GM12878 (cell line): ENCODE measurements around the gene MRPS15. TPM values are rescaled to one million over a fixed set of nuclear protein-coding genes. Genes with fewer than 3 reads are reported as not detected.

Source experiments
- ATAC-seq: fragments of 200-7000 bp; cut with Tn5 transposase; 3 replicates; pipeline ENCODE4 v1.9.1; 2020; ENCODE audit warnings: mild to moderate bottlenecking, moderate library complexity
- BruUV-seq: library from RNA; stranded (reverse); fragments of 400-500 nt; replicated peaks from 2 replicates; lab custom pipeline; 2021; lab: Mats Ljungman, UMichigan
- CTCF ChIA-PET: fragments of 300-600 bp; sonication (Branson Sonifier 250); formaldehyde crosslinking; extraction: SDS; loops from one replicate; lab custom pipeline; 2021; ENCODE audit warnings: inconsistent platforms; lab: Yijun Ruan, JAX
- POLR2A ChIA-PET: fragments of 350-600 bp; formaldehyde crosslinking; extraction: SDS; loops from one replicate; lab custom pipeline; 2021; ENCODE audit warnings: inconsistent platforms; lab: Charles Lee
- RAD21 ChIA-PET: fragments of 300-600 bp; sonication (Branson Sonifier 250); formaldehyde crosslinking; loops from one replicate; lab custom pipeline; 2023; ENCODE audit warnings: antibody characterized with exemption; ENCODE audit not compliant: unreplicated experiment; lab: Charles Lee
- SMC1A ChIA-PET: fragments of 300-600 bp; sonication (Branson Sonifier 250); formaldehyde crosslinking; loops from one replicate; lab custom pipeline; 2023; ENCODE audit not compliant: unreplicated experiment, uncharacterized antibody; lab: Charles Lee
- DNase-seq: peaks from one replicate; pipeline ENCODE4 v3.0.0-alpha.2; 2011; ENCODE audit warnings: low read depth, low spot score
- FAIRE-seq: peaks from 3 replicates; lab custom pipeline; 2011; peaks lifted over from hg19 to GRCh38; lab: Jason Lieb, UNC
- H2AFZ ChIP-seq: 2 replicates; pipeline ENCODE4 v1.6.0; 2011; ENCODE audit warnings: low read depth, low read length, control low read depth; ENCODE audit not compliant: control insufficient read depth
- H3K27ac ChIP-seq: 2 replicates; pipeline ENCODE4 v1.5.1; 2011; ENCODE audit warnings: control low read depth; ENCODE audit not compliant: control insufficient read depth, insufficient read depth
- H3K27me3 ChIP-seq, 2 experiments: replicated peaks in 1 of 2; 2 replicates each; pipeline versions ENCODE4 v1.6.0 to v1.6.1; 2011; ENCODE audit warnings: low read length in 1 of 2; ENCODE audit not compliant: control insufficient read depth in 2 of 2, insufficient read depth in 2 of 2
- H3K36me3 ChIP-seq, 2 experiments: 2 replicates each; pipeline ENCODE4 v1.5.1; 2011; ENCODE audit warnings: low read length in 1 of 2; ENCODE audit not compliant: control insufficient read depth in 2 of 2, insufficient read depth in 2 of 2
- H3K4me1 ChIP-seq: 2 replicates; pipeline ENCODE4 v1.6.1; 2011; ENCODE audit warnings: mild to moderate bottlenecking, low read length, moderate library complexity, mixed read lengths; ENCODE audit not compliant: control insufficient read depth, insufficient read depth
- H3K4me2 ChIP-seq: 2 replicates; pipeline ENCODE4 v1.6.0; 2011; ENCODE audit warnings: control low read depth; ENCODE audit not compliant: control insufficient read depth, insufficient read depth
- H3K4me3 ChIP-seq: fragments of 200-600 bp; sonication (generic); 2 replicates; pipeline ENCODE4 v1.5.1; 2016
- H3K79me2 ChIP-seq: 2 replicates; pipeline ENCODE4 v1.6.0; 2011; ENCODE audit warnings: low read length; ENCODE audit not compliant: control insufficient read depth, insufficient read depth
- H3K9ac ChIP-seq: 2 replicates; pipeline ENCODE4 v1.8.0; 2011; ENCODE audit warnings: low read length, control low read depth, mixed read lengths; ENCODE audit not compliant: control insufficient read depth, insufficient read depth
- H3K9me3 ChIP-seq: replicated peaks from 3 replicates; pipeline ENCODE4 v1.5.1; 2011; ENCODE audit warnings: mild to moderate bottlenecking, low read length; ENCODE audit not compliant: control insufficient read depth, insufficient read depth
- H4K20me1 ChIP-seq: 2 replicates; pipeline ENCODE4 v1.6.0; 2011; ENCODE audit not compliant: control insufficient read depth, insufficient read depth
- CHD4 ChIP-seq: fragments of 200-600 bp; sonication (generic); IDR thresholded peaks from 2 replicates; pipeline ENCODE4 v1.6.1; 2016; ENCODE audit warnings: mild to moderate bottlenecking
- EGR1 ChIP-seq, 2 experiments: IDR thresholded peaks; 1 replicate in 1 of 2; 2 replicates in 1 of 2; pipeline ENCODE4 v1.6.1; 2011 to 2012; ENCODE audit warnings: low read depth in 2 of 2, low read length in 2 of 2, borderline replicate concordance in 1 of 2, mild to moderate bottlenecking in 1 of 2, moderate library complexity in 1 of 2
- HDAC2 ChIP-seq: fragments of 200-600 bp; sonication (generic); IDR thresholded peaks from 2 replicates; pipeline ENCODE4 v1.6.1; 2017
- IRF4 ChIP-seq: IDR thresholded peaks from 2 replicates; pipeline ENCODE4 v1.6.1; 2011; ENCODE audit warnings: low read depth, low read length
- MAX ChIP-seq: IDR thresholded peaks from 2 replicates; pipeline ENCODE4 v1.6.1; 2012; ENCODE audit warnings: low read depth, low read length, improper control_type of control experiment
- MEF2B ChIP-seq: fragments of 450-650 bp; IDR thresholded peaks from 2 replicates; pipeline ENCODE4 v1.6.1; 2018; ENCODE audit warnings: mild to moderate bottlenecking, moderate library complexity; ENCODE audit not compliant: partially characterized antibody, poor library complexity, severe bottlenecking
- MXI1 ChIP-seq: fragments of 150-350 bp; IDR thresholded peaks from 2 replicates; pipeline ENCODE4 v1.6.1; 2011; ENCODE audit warnings: low read depth, mild to moderate bottlenecking, inconsistent platforms, low read length, improper control_type of control experiment
- NBN ChIP-seq: fragments of 450-650 bp; IDR thresholded peaks from 2 replicates; pipeline ENCODE4 v1.6.1; 2016
- RB1 ChIP-seq: fragments of 450-650 bp; formaldehyde crosslinking; IDR thresholded peaks from 2 replicates; pipeline ENCODE4 v1.6.1; 2017; ENCODE audit warnings: mild to moderate bottlenecking, borderline replicate concordance
- RFX5 ChIP-seq: IDR thresholded peaks from 2 replicates; pipeline ENCODE4 v1.6.1; 2011; ENCODE audit warnings: low read depth, low read length, improper control_type of control experiment
- SREBF2 ChIP-seq: IDR thresholded peaks from 2 replicates; pipeline ENCODE4 v1.6.1; 2012; ENCODE audit warnings: mild to moderate bottlenecking, low read length
- USF2 ChIP-seq: IDR thresholded peaks from 2 replicates; pipeline ENCODE4 v1.6.1; 2011; ENCODE audit warnings: low read depth, low read length, improper control_type of control experiment, borderline replicate concordance
- ZBTB11 ChIP-seq: fragments of 450-650 bp; formaldehyde crosslinking; IDR thresholded peaks from 2 replicates; pipeline ENCODE4 v1.5.0; 2022; ENCODE audit warnings: mild to moderate bottlenecking, missing genetic modification characterization
- ZBTB33 ChIP-seq: fragments of 450-650 bp; IDR thresholded peaks from 2 replicates; pipeline ENCODE4 v1.6.1; 2017; ENCODE audit warnings: mild to moderate bottlenecking
- ZNF24 ChIP-seq: fragments of 450-650 bp; IDR thresholded peaks from 2 replicates; pipeline ENCODE4 v1.6.1; 2017; ENCODE audit warnings: antibody characterized with exemption, mild to moderate bottlenecking
- ZNF274 ChIP-seq: IDR thresholded peaks from one replicate; pipeline ENCODE4 v1.8.0; 2011; ENCODE audit not compliant: insufficient read length, insufficient read depth
- ZNF622 ChIP-seq: fragments of 450-650 bp; IDR thresholded peaks from 2 replicates; pipeline ENCODE4 v1.6.1; 2017; ENCODE audit warnings: mild to moderate bottlenecking, inconsistent platforms
- WGBS: methylation state at CpG from one replicate; pipeline ENCODE4 v1.1.6; 2016; ENCODE audit warnings: low lambda C conversion rate; ENCODE audit not compliant: insufficient replicate concordance, insufficient coverage; ENCODE audit errors: missing lambda C conversion rate; 5-methylcytosine and 5-hydroxymethylcytosine counted together
- in situ Hi-C: fragments of 300-500 bp; cut with MboI; formaldehyde crosslinking; loops from 9 replicates; pipeline ENCODE4 v1.14.3; 2018; ENCODE audit warnings: mixed read lengths
- intact Hi-C: fragments of 100-400 bp; cut with micrococcal nuclease; formaldehyde crosslinking; loops from one replicate; pipeline ENCODE4 v1.14.2; 2022; ENCODE audit not compliant: unreplicated experiment
- polyA plus RNA-seq, 11 experiments: library from polyadenylated mRNA; depleted of rRNA in 4 of 11; unstranded in 6 of 11; stranded (reverse) in 5 of 11; fragments of >200 nt; fragmentation: Nextera tagmentation in 4 of 11; fragmentation: Illumina TruSeq in 1 of 11; extraction: Ambion mirVana in 4 of 11; extraction: Trizol in 1 of 11; gene quantifications; 1 replicate in 1 of 11; 2 replicates in 10 of 11; pipeline versions ENCODE4 v1.2.1 to v1.2.3, GENCODE V29; 2011 to 2016; ENCODE audit warnings: inconsistent platforms in 2 of 11, missing spikeins in 2 of 11, low read depth in 1 of 11
- total RNA-seq, 4 experiments: library from RNA; depleted of rRNA in 3 of 4; stranded (reverse); fragments of >200 nt in 3 of 4; fragmentation: Illumina TruSeq in 1 of 4; extraction: Trizol in 1 of 4; gene quantifications; 2 replicates each; pipeline versions ENCODE4 v1.2.1 to v1.2.3, GENCODE V29; 2013 to 2021

The MRPS15 gene
- total and polyA plus RNA-seq, 10 of the 15 experiments (the other 5 are each of a cell fraction or from before 2014, with no cell fraction given): 41.1 to 207 (median 107) TPM

- TF ChIP-seq USF2: no peak
- no peak for TF ChIP-seq ZBTB11 (CRISPR knock-in tag)
- TF ChIP-seq CHD4: no peak
- no peak for TF ChIP-seq EGR1 (IDR thresholded peaks at IDR 0.05; ENCODE audit: borderline replicate concordance in 1 of 2, low read depth in 2 of 2, low read length in 2 of 2)
- TF ChIP-seq, all 136 proteins: peak for 0
Observed at GRCh38 chr1:36493524-36493923, 29.3 kb upstream of the MRPS15 start (continued).

GRCh38 chr1:36492491-36492890 is 28.3 kb upstream of the MRPS15 start:
- Histone ChIP-seq H4K20me1 (no peaks in the 10 kb centered on the region; the same call in 1 of the 2 replicates), H3K9ac (no peak overlapping the region), H3K9me3 (no peaks in the 10 kb centered on the region), H3K27me3 (peaks cover 0 to 3% of the 10 kb centered on the region in 2 experiments; a peak in 2 of 4 replicates), H3K4me2 (no peak overlapping the region), H3K27ac (no peak overlapping the region), H3K36me3 (no peaks in the 10 kb centered on the region), H3K4me3 (no peak overlapping the region), H3K79me2 (no peaks in the 10 kb centered on the region), H2AFZ (no peak overlapping the region), H3K4me1 (no peaks in the 10 kb centered on the region; the same call in 1 of the 2 replicates)
- WGBS: 10% methylated on average over 9 of the region's 9 CpGs
- DNase-seq (no peak), ATAC-seq (no peak), FAIRE-seq (no peak)
- intact Hi-C loops (no loop called here), in situ Hi-C loops (no loop called here)
- BruUV-seq: no TSS peak
- ChIA-PET CTCF (no interaction called here), SMC1A (no interaction called here), RAD21 (no interaction called here), POLR2A (no interaction called here)
- no peak for TF ChIP-seq ZNF622
- no peak for TF ChIP-seq HDAC2
- TF ChIP-seq ZBTB33: no peak
- TF ChIP-seq ZNF24: no peak
- TF ChIP-seq RB1: no peak
- TF ChIP-seq ZNF274: no peak
- no peak for TF ChIP-seq IRF4
- no peak for TF ChIP-seq RFX5
- TF ChIP-seq MXI1: no peak
- no peak for TF ChIP-seq MAX
- no peak for TF ChIP-seq MEF2B
- TF ChIP-seq NBN: no peak
- TF ChIP-seq SREBF2: no peak
